Activated CD4-positive, alpha-beta memory T cell treated with anti-CD3 and anti-CD28 coated beads for 36 hours (primary cell): ENCODE measurements around the gene ANKRD63. TPM values are rescaled to one million over a fixed set of nuclear protein-coding genes. Genes with fewer than 3 reads are reported as not detected.

ENCODE experiments used
- CTCF ChIA-PET: fragments of 350-600 bp; sonication (Branson Sonifier 250); formaldehyde crosslinking; loops from one replicate; lab custom pipeline; 2021; ENCODE audit warnings: antibody characterized with exemption, inconsistent platforms; lab: Charles Lee
- POLR2A ChIA-PET: fragments of 350-600 bp; sonication (Branson Sonifier 250); formaldehyde crosslinking; loops from one replicate; lab custom pipeline; 2021; ENCODE audit warnings: antibody characterized with exemption; lab: Charles Lee
- DNase-seq: peaks from one replicate; pipeline ENCODE4 v3.0.0-alpha.2; 2020
- H3K27ac Mint-ChIP-seq: one replicate; pipeline ENCODE4 v1.8.0; 2021; ENCODE audit warnings: mixed read lengths
- H3K27me3 Mint-ChIP-seq: one replicate; pipeline ENCODE4 v1.8.0; 2021; ENCODE audit warnings: mixed read lengths
- H3K36me3 Mint-ChIP-seq: one replicate; pipeline ENCODE4 v1.8.0; 2021; ENCODE audit warnings: mixed read lengths
- H3K4me1 Mint-ChIP-seq: one replicate; pipeline ENCODE4 v1.8.0; 2021; ENCODE audit warnings: low read depth, mixed read lengths
- H3K4me3 Mint-ChIP-seq: one replicate; pipeline ENCODE4 v1.8.0; 2021; ENCODE audit warnings: mild to moderate bottlenecking, mixed read lengths
- H3K9me3 Mint-ChIP-seq: one replicate; pipeline ENCODE4 v1.8.0; 2021; ENCODE audit warnings: mixed read lengths
- intact Hi-C: fragments of 100-400 bp; cut with micrococcal nuclease; formaldehyde crosslinking; loops from one replicate; pipeline ENCODE4 v1.15.1; 2023
- total RNA-seq, 2 experiments: library from RNA; stranded (reverse); gene quantifications; one replicate each; pipeline ENCODE4 v1.2.3, GENCODE V29; 2021

ANKRD63 gene
- total RNA-seq, 2 experiments from 2014 or later, result not detected

DNA sequence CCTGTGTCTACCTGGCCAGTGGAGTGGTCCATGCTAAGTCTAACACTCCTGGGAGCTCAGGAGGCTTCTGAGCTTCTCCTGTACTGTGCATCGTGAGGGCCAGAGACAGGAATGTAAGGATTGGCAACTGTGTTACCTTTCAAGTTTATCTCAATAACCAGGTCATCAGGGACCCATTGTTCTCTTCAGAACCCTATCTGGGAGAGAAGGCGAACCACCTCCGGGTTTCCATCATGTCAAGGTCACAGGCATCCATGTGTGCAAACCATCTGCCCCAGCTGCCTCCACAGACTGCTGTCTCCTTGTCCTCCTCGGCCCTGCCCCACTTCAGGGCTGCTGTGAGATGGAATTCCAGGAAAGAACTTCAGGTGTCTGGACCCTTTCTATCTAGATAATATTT is 5.9 kb downstream of the ANKRD63 start:
- no peak for DNase-seq
- no peak overlapping the region for H3K4me3 Mint-ChIP-seq
- H3K4me1 Mint-ChIP-seq, result peaks cover 10% of the 10 kb centered on the region
- H3K36me3 Mint-ChIP-seq, result no peaks in the 10 kb centered on the region
- intact Hi-C loops, result loop anchor here (10.0 kb wide), 2 partner anchors 172 to 592 kb away; partner anchors contain the start of gene BMF
- no peaks in the 10 kb centered on the region for H3K9me3 Mint-ChIP-seq
- H3K27me3 Mint-ChIP-seq, result peaks cover 38% of the 10 kb centered on the region
- POLR2A ChIA-PET, result no interaction called here
- CTCF ChIA-PET, result interaction anchor here (0.7 to 9.9 kb wide), 7 partner anchors 13 to 231 kb away, joined by 3 to 500 read pairs (median 195); partner anchors contain the start of genes CCDC9B, INAFM2 and PLCB2
- no peak overlapping the region for H3K27ac Mint-ChIP-seq

DNA sequence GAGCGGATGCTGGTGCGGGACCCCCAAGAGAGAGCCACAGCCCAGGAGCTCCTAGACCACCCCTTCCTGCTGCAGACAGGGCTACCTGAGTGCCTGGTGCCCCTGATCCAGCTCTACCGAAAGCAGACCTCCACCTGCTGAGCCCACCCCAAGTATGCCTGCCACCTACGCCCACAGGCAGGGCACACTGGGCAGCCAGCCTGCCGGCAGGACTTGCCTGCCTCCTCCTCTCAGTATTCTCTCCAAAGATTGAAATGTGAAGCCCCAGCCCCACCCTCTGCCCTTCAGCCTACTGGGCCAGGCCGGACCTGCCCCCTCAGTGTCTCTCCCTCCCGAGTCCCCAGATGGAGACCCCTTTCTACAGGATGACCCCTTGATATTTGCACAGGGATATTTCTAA is 6.9 kb downstream of the ANKRD63 start:
- DNase-seq, result no peak
- intact Hi-C loops, result loop anchor here (10.0 kb wide), 2 partner anchors 171 to 591 kb away; partner anchors contain the start of gene BMF
- Mint-ChIP-seq H3K27me3 (peaks cover 34% of the 10 kb centered on the region), H3K9me3 (no peaks in the 10 kb centered on the region), H3K36me3 (no peaks in the 10 kb centered on the region), H3K4me3 (no peak overlapping the region), H3K4me1 (peaks cover 7% of the 10 kb centered on the region), H3K27ac (no peak overlapping the region)
- CTCF ChIA-PET, result interaction anchor here (0.7 to 9.9 kb wide), 6 partner anchors 9 to 230 kb away, joined by 3 to 500 read pairs (median 196); partner anchors contain the start of genes CCDC9B, INAFM2 and PLCB2
- POLR2A ChIA-PET, result no interaction called here

DNA sequence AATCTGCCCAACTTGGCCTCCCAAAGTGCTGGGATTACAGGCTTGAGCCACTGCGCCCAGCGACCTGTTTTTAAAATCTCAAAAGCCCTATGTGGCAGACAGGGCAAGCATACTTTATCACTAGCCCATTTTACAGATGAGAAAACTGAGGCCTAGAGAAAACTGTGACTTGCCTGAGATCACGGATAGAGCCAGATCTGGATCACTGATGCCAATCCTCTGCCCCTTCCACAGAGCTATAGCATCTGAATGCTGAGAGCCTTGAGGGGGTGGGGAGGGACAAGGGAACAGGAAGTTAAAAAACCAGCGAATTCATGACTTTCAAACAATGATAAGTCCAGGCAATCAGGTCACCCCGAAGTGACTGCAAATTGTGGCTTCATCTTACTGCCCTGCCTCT is 7.3 kb downstream of the ANKRD63 start:
- Mint-ChIP-seq H3K27ac (no peak overlapping the region), H3K9me3 (no peaks in the 10 kb centered on the region), H3K36me3 (no peaks in the 10 kb centered on the region), H3K4me3 (no peak overlapping the region), H3K27me3 (peaks cover 30% of the 10 kb centered on the region), H3K4me1 (peaks cover 6% of the 10 kb centered on the region)
- ChIA-PET POLR2A (no interaction called here), CTCF (interaction anchor here (0.7 to 9.9 kb wide), 13 partner anchors 10 to 270 kb away, joined by 3 to 500 read pairs (median 7); partner anchors contain the start of genes BAHD1, BMF, CCDC9B and INAFM2)
- intact Hi-C loops, result loop anchor here (10.0 kb wide), 2 partner anchors 171 to 591 kb away; partner anchors contain the start of gene BMF
- no peak for DNase-seq

DNA sequence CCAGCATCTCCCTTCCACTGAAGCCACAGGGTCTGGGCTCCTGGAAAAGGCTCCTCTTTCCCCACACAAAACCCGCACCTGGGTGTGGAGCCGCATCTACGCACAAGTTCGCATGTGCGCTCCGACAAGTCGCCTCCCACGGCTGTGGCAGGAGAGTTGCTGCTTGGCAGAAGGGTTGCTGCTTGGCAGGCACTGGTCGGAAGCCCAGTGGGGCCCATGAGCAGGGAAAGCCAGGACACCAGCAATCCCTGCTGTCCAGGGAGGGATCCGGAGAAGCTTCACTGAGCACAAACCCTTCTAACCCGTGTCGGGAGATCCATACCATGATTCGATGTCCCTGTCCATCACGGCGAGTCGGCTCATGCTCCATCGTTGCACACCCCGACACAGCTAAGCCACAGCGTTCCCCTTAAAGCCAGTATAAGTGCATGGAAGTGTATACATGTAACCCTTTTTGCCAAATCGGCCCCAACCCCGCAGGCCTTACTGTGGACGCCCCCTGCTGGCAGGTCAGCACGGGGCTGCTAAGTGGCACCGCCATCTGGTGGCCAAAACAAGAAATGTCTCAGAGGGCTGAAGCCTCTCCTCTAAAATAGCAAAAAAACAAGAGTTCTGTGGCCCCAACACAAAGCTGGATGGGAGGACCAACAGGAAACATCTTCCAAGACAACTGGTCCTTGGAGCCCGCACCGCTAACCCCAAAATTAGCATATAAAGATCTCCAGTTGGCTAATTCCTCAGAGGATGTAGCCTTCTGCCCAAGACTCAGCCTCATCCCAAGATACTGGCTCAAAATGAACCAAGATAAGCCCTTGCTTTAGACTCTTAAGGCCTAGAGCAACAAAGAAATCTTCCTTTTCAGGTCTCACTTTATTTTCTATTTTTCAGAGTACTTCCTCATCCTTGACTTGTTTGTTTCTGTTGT is 8.3 kb downstream of the ANKRD63 start:
- Mint-ChIP-seq H3K27ac (peak overlapping the region; percentile 28), H3K27me3 (peaks cover 27% of the 10 kb centered on the region), H3K36me3 (no peaks in the 10 kb centered on the region), H3K9me3 (no peaks in the 10 kb centered on the region), H3K4me3 (no peak overlapping the region), H3K4me1 (peaks cover 6% of the 10 kb centered on the region)
- intact Hi-C loops, result loop anchor here (1.0 to 10.0 kb wide), 5 partner anchors 57 to 590 kb away; partner anchors contain the start of gene BMF
- ChIA-PET CTCF (interaction anchor here (0.6 to 9.9 kb wide), 78 partner anchors 11 to 1779 kb away, joined by 3 to 500 read pairs (median 5); partner anchors contain the start of genes BAHD1, BMF, CCDC9B and DISP2), POLR2A (interaction anchor here (0.6 kb wide), 2 partner anchors 16 to 1589 kb away, joined by 3 read pairs; no protein-coding TSS in a partner anchor)
- DNase-seq, result peak; percentile 91

DNA sequence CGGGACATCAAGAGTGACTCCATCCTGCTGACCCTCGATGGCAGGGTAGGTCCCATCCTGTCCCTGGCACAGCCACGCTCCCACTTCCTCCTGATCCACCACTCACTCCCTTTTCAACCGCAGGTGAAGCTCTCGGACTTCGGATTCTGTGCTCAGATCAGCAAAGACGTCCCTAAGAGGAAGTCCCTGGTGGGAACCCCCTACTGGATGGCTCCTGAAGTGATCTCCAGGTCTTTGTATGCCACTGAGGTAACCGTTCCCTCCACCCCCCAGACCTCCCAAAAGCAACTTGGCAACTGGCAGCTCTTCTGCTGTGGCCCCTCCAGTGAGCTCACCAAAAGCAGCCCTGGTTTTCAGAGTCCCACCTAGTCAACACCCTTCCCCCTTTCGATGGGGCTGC is 9.4 kb downstream of the ANKRD63 start:
- ChIA-PET POLR2A (no interaction called here), CTCF (interaction anchor here (0.6 to 9.9 kb wide), 40 partner anchors 10 to 490 kb away, joined by 3 to 500 read pairs (median 10); partner anchors contain the start of genes BMF, FSIP1, INAFM2 and PAK6)
- Mint-ChIP-seq H3K36me3 (no peaks in the 10 kb centered on the region), H3K4me1 (peaks cover 2% of the 10 kb centered on the region), H3K27ac (no peak overlapping the region), H3K27me3 (peaks cover 15% of the 10 kb centered on the region), H3K4me3 (no peak overlapping the region), H3K9me3 (no peaks in the 10 kb centered on the region)
- intact Hi-C loops, result loop anchor here (10.0 kb wide), 2 partner anchors 169 to 589 kb away; partner anchors contain the start of gene BMF
- no peak for DNase-seq

DNA sequence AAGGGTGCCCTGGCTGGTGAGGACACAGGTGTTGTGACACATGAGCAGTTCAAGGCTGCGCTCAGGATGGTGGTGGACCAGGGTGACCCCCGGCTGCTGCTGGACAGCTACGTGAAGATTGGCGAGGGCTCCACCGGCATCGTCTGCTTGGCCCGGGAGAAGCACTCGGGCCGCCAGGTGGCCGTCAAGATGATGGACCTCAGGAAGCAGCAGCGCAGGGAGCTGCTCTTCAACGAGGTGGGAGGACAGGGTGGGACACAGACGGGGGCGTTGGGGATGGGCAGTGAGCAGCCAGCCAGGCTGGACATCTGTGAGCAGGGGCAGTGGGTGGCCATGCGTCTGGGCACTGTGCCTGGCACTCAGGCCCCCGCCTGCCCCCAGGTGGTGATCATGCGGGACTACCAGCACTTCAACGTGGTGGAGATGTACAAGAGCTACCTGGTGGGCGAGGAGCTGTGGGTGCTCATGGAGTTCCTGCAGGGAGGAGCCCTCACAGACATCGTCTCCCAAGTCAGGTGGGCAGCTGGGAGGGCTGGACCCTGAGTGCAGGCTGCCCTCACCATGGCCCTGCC is 10.3 kb downstream of the ANKRD63 start:
- Mint-ChIP-seq H3K36me3 (no peaks in the 10 kb centered on the region), H3K4me1 (peaks cover 2% of the 10 kb centered on the region), H3K27ac (no peak overlapping the region), H3K27me3 (peaks cover 9% of the 10 kb centered on the region), H3K4me3 (no peak overlapping the region), H3K9me3 (no peaks in the 10 kb centered on the region)
- DNase-seq, result no peak
- intact Hi-C loops, result loop anchor here (10.0 kb wide), 2 partner anchors 168 to 588 kb away; partner anchors contain the start of gene BMF
- ChIA-PET POLR2A (no interaction called here), CTCF (interaction anchor here (0.6 to 9.9 kb wide), 17 partner anchors 10 to 241 kb away, joined by 3 to 500 read pairs (median 22); partner anchors contain the start of genes INAFM2, PAK6, PLCB2 and SRP14)

DNA sequence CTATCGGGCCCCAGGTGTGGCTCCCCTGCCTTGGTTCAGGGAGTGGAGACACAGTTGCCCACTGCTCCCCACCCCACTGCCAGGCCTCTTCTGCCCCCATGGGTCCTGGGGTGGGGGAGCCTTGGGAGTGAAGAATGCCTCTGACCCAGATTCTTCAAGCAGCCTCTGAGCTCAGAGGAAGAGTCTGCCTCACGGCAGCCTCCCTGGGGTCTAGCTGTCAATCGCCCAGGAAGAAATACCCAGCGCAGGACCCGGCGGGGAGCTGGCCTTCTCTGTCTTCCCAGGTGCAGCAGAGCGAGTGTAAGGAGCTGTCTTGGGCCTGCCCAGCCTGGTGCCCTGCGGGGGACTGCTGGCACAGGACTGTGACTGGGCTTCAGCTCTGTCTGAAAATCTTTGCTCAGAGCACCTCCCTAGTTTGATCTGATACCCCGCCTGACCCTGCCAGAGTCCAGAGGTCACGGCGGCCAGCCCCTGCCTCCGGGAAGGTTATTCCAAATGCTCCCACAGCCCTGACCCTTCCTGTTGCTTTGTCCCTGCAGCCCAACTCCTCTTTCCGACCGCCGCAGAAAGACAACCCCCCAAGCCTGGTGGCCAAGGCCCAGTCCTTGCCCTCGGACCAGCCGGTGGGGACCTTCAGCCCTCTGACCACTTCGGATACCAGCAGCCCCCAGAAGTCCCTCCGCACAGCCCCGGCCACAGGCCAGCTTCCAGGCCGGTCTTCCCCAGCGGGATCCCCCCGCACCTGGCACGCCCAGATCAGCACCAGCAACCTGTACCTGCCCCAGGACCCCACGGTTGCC is 11.0 kb downstream of the ANKRD63 start:
- ChIA-PET CTCF (interaction anchor here (1.0 to 9.9 kb wide), 9 partner anchors 7 to 240 kb away, joined by 3 to 500 read pairs (median 64); partner anchors contain the start of genes INAFM2, PLCB2 and SRP14), POLR2A (interaction anchor here (0.6 kb wide), 1 partner anchor 1039 kb away, joined by 4 read pairs; no protein-coding TSS in a partner anchor)
- DNase-seq, result no peak
- Mint-ChIP-seq H3K27me3 (peaks cover 7% of the 10 kb centered on the region), H3K4me1 (peaks cover 2% of the 10 kb centered on the region), H3K9me3 (no peaks in the 10 kb centered on the region), H3K27ac (no peak overlapping the region), H3K4me3 (no peak overlapping the region), H3K36me3 (no peaks in the 10 kb centered on the region)
- intact Hi-C loops, result loop anchor here (10.0 kb wide), 2 partner anchors 167 to 587 kb away; partner anchors contain the start of gene BMF

DNA sequence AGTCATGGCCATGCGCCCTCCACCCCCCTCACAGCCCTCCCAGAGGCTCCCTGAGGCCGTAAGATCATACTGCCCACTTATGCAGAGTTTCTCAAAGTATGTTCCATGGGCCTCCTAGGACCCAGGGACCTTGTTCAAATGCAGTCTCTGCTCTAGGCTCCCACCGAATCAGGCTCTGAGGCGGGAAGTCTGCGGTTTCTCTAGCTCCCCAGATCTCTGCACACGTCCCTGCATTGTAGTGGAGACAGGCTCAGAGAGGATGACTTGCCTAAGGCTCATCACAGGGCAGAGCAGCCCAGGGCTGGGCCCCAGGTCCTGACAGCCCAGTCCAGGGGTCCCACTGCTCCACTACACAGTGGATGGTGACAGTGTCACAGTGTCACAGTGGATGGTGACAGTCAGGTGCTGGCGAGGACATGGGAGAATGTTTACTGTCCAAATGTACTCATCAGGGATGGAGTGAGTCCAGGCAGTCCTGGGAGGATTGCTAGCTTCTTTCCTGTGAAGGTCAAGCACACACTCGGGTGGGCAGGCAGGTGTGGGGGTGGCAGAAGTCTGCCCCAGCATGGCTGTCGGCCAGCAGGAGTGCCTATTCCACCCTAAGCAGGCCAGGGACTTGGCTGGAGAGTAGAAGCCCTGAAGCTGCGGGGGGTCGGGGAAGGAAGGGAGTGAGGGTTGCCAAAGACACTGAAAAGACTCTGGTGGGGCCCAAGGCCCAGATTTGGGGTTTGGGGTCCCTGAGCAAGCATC is 12.4 kb downstream of the ANKRD63 start:
- CTCF ChIA-PET, result interaction anchor here (0.6 to 2.8 kb wide), 5 partner anchors 9 to 225 kb away, joined by 3 to 18 read pairs (median 6); no protein-coding TSS in a partner anchor
- no peak for DNase-seq
- Mint-ChIP-seq H3K4me3 (no peak overlapping the region), H3K27me3 (peaks cover 3% of the 10 kb centered on the region), H3K36me3 (no peaks in the 10 kb centered on the region), H3K9me3 (no peaks in the 10 kb centered on the region), H3K4me1 (peaks cover 2% of the 10 kb centered on the region), H3K27ac (no peak overlapping the region)
- POLR2A ChIA-PET, result no interaction called here
- intact Hi-C loops, result loop anchor here (10.0 kb wide), 2 partner anchors 166 to 586 kb away; partner anchors contain the start of gene BMF

DNA sequence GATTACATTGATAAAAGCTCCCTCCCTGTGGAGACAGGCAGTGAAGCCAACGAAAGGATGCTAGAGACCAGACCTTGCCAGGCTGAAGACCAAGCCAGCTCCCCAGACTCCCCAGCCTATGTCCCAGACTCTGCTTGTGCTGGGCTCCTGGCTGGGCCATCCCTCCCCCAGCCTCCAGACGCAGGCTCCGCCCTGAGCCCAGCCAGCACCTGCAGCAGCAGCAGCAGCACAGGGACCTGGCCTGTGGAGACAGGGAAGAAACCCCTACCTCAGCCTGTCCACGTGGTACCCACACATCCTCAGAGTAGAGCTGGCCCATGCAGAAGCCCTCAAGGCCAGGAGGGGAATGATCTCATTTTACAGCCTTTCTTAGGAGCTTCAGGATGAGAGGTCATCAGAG is 13.3 kb downstream of the ANKRD63 start:
- no peaks in the 10 kb centered on the region for H3K36me3 Mint-ChIP-seq
- H3K4me1 Mint-ChIP-seq, result no peaks in the 10 kb centered on the region
- POLR2A ChIA-PET, result no interaction called here

DNA sequence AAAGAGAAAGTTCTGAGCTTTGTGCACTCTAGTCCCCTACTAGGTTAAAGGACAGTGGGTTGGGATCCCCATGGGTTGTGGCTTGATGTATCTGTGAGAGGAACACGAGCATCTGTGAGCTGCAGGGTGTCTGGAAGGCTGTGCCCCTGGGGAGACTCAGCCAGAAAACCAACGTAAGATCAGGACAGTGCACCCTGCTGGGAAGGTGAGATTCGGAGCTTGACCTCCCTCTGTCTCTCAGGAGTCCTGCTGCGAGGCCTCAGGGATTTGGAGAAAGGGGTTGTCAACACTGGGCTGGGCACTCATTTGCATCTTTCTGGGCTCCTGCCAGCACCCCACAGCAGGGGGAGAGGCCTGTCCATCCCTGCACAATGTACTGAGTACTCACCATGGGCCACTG is 15.2 kb downstream of the ANKRD63 start:
- Mint-ChIP-seq H3K4me1 (no peaks in the 10 kb centered on the region), H3K36me3 (no peaks in the 10 kb centered on the region), H3K4me3 (no peak overlapping the region), H3K27ac (no peak overlapping the region), H3K9me3 (no peaks in the 10 kb centered on the region), H3K27me3 (no peaks in the 10 kb centered on the region)
- intact Hi-C loops, result no loop called here
- CTCF ChIA-PET, result interaction anchor here (0.6 to 2.8 kb wide), 3 partner anchors 11 to 65 kb away, joined by 3 to 18 read pairs (median 6); no protein-coding TSS in a partner anchor
- POLR2A ChIA-PET, result no interaction called here
- DNase-seq, result no peak

More for the DNA sequence above, 13.3 kb downstream of the ANKRD63 start:
- intact Hi-C loops, result loop anchor here (10.0 kb wide), 2 partner anchors 165 to 585 kb away; partner anchors contain the start of gene BMF
- CTCF ChIA-PET, result interaction anchor here (0.6 to 2.8 kb wide), 5 partner anchors 9 to 224 kb away, joined by 3 to 18 read pairs (median 4); no protein-coding TSS in a partner anchor
- no peak overlapping the region for H3K27ac Mint-ChIP-seq
- no peak overlapping the region for H3K4me3 Mint-ChIP-seq
- no peaks in the 10 kb centered on the region for H3K9me3 Mint-ChIP-seq
- no peak for DNase-seq
- no peaks in the 10 kb centered on the region for H3K27me3 Mint-ChIP-seq
